Esophagus muscularis mucosa (tissue), 4 donors: ENCODE results near the gene MAP1A.

Experiments used
- CTCF ChIP-seq, 3 experiments: fragments of 200-600 bp in 2 of 3; fragments of 450-650 bp in 1 of 3; sonication (generic) in 2 of 3; IDR thresholded peaks; one replicate each; pipeline ENCODE4 v1.5.1; 2017 to 2019; ENCODE audit warnings: antibody characterized with exemption in 3 of 3, mild to moderate bottlenecking in 2 of 3, moderate library complexity in 1 of 3
- EP300 ChIP-seq: sonication (generic); formaldehyde crosslinking; IDR thresholded peaks from one replicate; pipeline ENCODE4 v1.6.1; 2017; ENCODE audit warnings: antibody characterized with exemption
- POLR2A ChIP-seq: fragments of 450-650 bp; IDR thresholded peaks from one replicate; pipeline ENCODE4 v1.6.1; 2017; ENCODE audit warnings: antibody characterized with exemption, moderate library complexity, mild to moderate bottlenecking, low read depth
- POLR2AphosphoS5 ChIP-seq, 2 donors: sonication (generic); formaldehyde crosslinking; IDR thresholded peaks; one replicate each; pipeline ENCODE4 v1.6.1; 2017; ENCODE audit warnings: antibody characterized with exemption in 2 of 2

DNA sequence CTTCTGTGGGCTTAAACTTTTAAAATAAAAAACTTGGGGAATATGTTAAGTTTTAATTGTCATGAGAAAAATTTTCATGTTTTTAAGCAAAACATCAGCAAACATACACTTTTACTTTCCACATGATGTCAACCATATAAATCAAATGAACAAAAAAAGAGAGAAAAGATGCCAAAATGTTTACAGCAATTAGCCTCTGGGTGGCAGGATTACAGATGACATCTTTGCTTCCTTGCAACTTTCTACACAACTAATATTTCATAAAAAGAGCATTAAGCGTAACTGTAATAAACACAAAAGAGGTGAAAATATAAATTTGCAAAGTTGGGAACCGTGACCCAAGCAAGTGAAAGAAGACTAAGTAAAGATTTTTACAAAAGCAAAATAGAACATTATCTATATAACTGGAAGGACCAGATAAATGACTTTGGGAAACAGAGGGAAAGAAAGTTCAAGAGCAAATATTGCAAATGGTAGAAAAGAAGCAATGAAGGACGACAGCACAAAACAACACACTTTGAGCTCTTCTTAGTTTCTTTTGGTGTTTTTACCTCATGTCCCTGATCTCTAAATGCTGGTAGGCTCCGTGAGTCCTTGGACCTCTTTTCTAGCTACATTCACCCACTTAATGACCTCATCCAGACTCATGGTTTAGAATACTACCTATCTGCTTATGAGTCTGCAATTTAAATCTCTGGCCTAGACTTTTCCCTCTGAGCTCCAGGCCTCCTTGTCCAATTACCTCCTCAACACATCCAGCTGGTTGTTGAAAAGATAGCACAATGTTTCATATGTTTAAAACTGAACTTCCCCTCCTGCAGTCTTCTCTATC is 33.9 kb upstream of the MAP1A start:
- TF ChIP-seq CTCF (IDR thresholded peaks at IDR 0.05) = peak; percentile 39 to 50 (median 42)
- no peak for TF ChIP-seq POLR2AphosphoS5 (IDR thresholded peaks at IDR 0.05)
- TF ChIP-seq EP300 = no peak
- TF ChIP-seq POLR2A = no peak
